Activated CD4-positive, alpha-beta T cell treated with anti-CD3 and anti-CD28 coated beads, Interleukin-2, amount 10 ng/mL, durations not matched to agents 7 days and 5 days (primary cell): Measurements from ENCODE around the gene GJB2. TPM values are rescaled to one million over a fixed set of nuclear protein-coding genes. Genes with fewer than 3 reads are reported as not detected.

Experiments used
- CTCF ChIA-PET: fragments of 350-600 bp; sonication (Branson Sonifier 250); formaldehyde crosslinking; loops from one replicate; lab custom pipeline; 2021; ENCODE audit warnings: antibody characterized with exemption; lab: Charles Lee
- POLR2A ChIA-PET: fragments of 350-600 bp; sonication (Branson Sonifier 250); formaldehyde crosslinking; loops from one replicate; lab custom pipeline; 2021; ENCODE audit warnings: antibody characterized with exemption; lab: Charles Lee
- DNase-seq: peaks from one replicate; pipeline ENCODE4 v3.0.0-alpha.2; 2020
- H3K27ac Mint-ChIP-seq: one replicate; pipeline ENCODE4 v1.8.0; 2021; ENCODE audit warnings: mild to moderate bottlenecking, moderate library complexity, mixed read lengths
- H3K27me3 Mint-ChIP-seq: one replicate; pipeline ENCODE4 v1.8.0; 2021; ENCODE audit warnings: mixed read lengths
- H3K36me3 Mint-ChIP-seq: one replicate; pipeline ENCODE4 v1.8.0; 2021; ENCODE audit warnings: low read depth, mixed read lengths
- H3K4me1 Mint-ChIP-seq: one replicate; pipeline ENCODE4 v1.8.0; 2021; ENCODE audit warnings: mixed read lengths
- H3K4me3 Mint-ChIP-seq: one replicate; pipeline ENCODE4 v1.8.0; 2021; ENCODE audit warnings: mild to moderate bottlenecking, moderate library complexity, mixed read lengths
- H3K9me3 Mint-ChIP-seq: one replicate; pipeline ENCODE4 v1.8.0; 2021; ENCODE audit warnings: mixed read lengths
- total RNA-seq, 2 experiments: library from RNA; stranded (reverse); gene quantifications; one replicate each; pipeline ENCODE4 v1.2.3, GENCODE V29; 2021

Gene GJB2
- total RNA-seq, 2 experiments from 2014 or later = 5.4 to 5.6 TPM

- no peak overlapping the region for H3K27ac Mint-ChIP-seq
- no peak overlapping the region for H3K4me3 Mint-ChIP-seq
These were observed 17.9 kb downstream of the GJB2 start for GRCh38 chr13:20174656-20175405.

GRCh38 chr13:20173116-20173746, 19.5 kb downstream of the GJB2 start:
- H3K4me3 Mint-ChIP-seq = no peak overlapping the region
- H3K9me3 Mint-ChIP-seq = no peaks in the 10 kb centered on the region
- H3K4me1 Mint-ChIP-seq = peaks cover 13% of the 10 kb centered on the region
- POLR2A ChIA-PET = interaction anchor here (0.6 kb wide), 1 partner anchor 21 kb away, joined by 3 read pairs; no protein-coding TSS in a partner anchor
- CTCF ChIA-PET = no interaction called here
- H3K27me3 Mint-ChIP-seq = peaks cover 59% of the 10 kb centered on the region
- H3K27ac Mint-ChIP-seq = no peak overlapping the region
- H3K36me3 Mint-ChIP-seq = no peaks in the 10 kb centered on the region
- DNase-seq = no peak

More at GRCh38 chr13:20174656-20175405, 17.9 kb downstream of the GJB2 start:
- peaks cover 71% of the 10 kb centered on the region for H3K27me3 Mint-ChIP-seq
- DNase-seq = peak; percentile 16
- ChIA-PET CTCF (interaction anchor here (0.5 to 0.7 kb wide), 3 partner anchors 22 to 460 kb away, joined by 3 read pairs; no protein-coding TSS in a partner anchor), POLR2A (no interaction called here)
- H3K4me1 Mint-ChIP-seq = peaks cover 6% of the 10 kb centered on the region
- H3K36me3 Mint-ChIP-seq = no peaks in the 10 kb centered on the region
- no peaks in the 10 kb centered on the region for H3K9me3 Mint-ChIP-seq

- CTCF ChIA-PET = interaction anchor here (1.1 kb wide), 1 partner anchor 10 kb away, joined by 3 read pairs; no protein-coding TSS in a partner anchor
- H3K36me3 Mint-ChIP-seq = no peaks in the 10 kb centered on the region
- no peak for DNase-seq
- peaks cover 13% of the 10 kb centered on the region for H3K4me1 Mint-ChIP-seq
- POLR2A ChIA-PET = no interaction called here
- H3K9me3 Mint-ChIP-seq = no peaks in the 10 kb centered on the region
- H3K27me3 Mint-ChIP-seq = peaks cover 56% of the 10 kb centered on the region
- H3K27ac Mint-ChIP-seq = no peak overlapping the region
- no peak overlapping the region for H3K4me3 Mint-ChIP-seq
These were observed 21.4 kb downstream of the GJB2 start for GRCh38 chr13:20171364-20171763.

- no peak overlapping the region for H3K27ac Mint-ChIP-seq
- peaks cover 54% of the 10 kb centered on the region for H3K27me3 Mint-ChIP-seq
- ChIA-PET CTCF (interaction anchor here (1.1 kb wide), 1 partner anchor 11 kb away, joined by 3 read pairs; no protein-coding TSS in a partner anchor), POLR2A (no interaction called here)
- no peak overlapping the region for H3K4me3 Mint-ChIP-seq
- H3K36me3 Mint-ChIP-seq = no peaks in the 10 kb centered on the region
- no peak for DNase-seq
- H3K9me3 Mint-ChIP-seq = no peaks in the 10 kb centered on the region
- H3K4me1 Mint-ChIP-seq = peaks cover 13% of the 10 kb centered on the region
These were observed 21.8 kb downstream of the GJB2 start for GRCh38 chr13:20170921-20171320.

DNA sequence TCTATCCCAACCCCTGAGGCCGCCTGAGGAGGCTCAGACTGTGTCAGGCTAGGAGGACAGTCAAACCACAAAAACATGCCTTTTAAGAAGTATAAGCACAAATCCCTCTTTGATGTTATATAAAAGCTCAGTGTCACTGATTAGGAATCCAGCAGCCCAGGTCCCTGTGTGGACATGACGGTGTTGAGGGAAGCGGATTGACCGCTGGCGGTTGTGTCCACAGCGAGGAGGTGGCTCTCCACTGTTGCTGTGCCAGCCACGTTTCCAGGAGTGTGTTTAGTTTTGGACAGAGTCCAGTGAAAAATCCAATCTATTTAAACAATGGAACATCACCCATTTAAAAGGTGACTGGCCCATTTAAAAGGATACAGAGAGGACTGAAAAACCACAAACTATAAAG, 24.3 kb downstream of the GJB2 start:
- H3K36me3 Mint-ChIP-seq = no peaks in the 10 kb centered on the region
- H3K27me3 Mint-ChIP-seq = peaks cover 41% of the 10 kb centered on the region
- DNase-seq = no peak
- ChIA-PET POLR2A (no interaction called here), CTCF (interaction anchor here (1.1 kb wide), 1 partner anchor 30 kb away, joined by 3 read pairs; no protein-coding TSS in a partner anchor)
- no peak overlapping the region for H3K27ac Mint-ChIP-seq
- H3K9me3 Mint-ChIP-seq = no peaks in the 10 kb centered on the region
- H3K4me1 Mint-ChIP-seq = peaks cover 9% of the 10 kb centered on the region
- H3K4me3 Mint-ChIP-seq = no peak overlapping the region

GRCh38 chr13:20165417-20166257, 27.1 kb downstream of the GJB2 start:
- Mint-ChIP-seq H3K27ac (no peak overlapping the region), H3K4me1 (peaks cover 21% of the 10 kb centered on the region), H3K9me3 (no peaks in the 10 kb centered on the region), H3K36me3 (no peaks in the 10 kb centered on the region), H3K4me3 (no peak overlapping the region), H3K27me3 (peaks cover 44% of the 10 kb centered on the region)
- POLR2A ChIA-PET = no interaction called here
- CTCF ChIA-PET = interaction anchor here (0.6 kb wide), 1 partner anchor 345 kb away, joined by 3 read pairs; no protein-coding TSS in a partner anchor
- no peak for DNase-seq

DNA sequence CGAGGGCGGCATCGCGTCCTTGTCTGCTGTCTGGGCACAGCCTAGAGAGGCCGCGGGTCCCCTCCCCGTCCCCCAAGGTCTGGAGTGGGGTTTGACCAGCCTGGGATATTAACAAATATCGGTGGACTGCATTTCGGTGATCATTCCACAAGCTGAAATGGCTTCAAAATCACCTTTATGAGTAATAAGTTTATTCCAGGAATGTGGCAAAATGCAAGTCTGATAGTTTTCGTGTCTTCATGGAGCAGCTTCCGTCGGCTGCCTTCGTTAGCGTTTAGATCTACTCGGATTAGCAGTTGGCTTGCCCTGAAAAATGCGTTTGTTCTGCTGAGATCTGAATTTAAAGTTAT, 30.8 kb downstream of the GJB2 start:
- no peak for DNase-seq
- Mint-ChIP-seq H3K36me3 (peaks cover 2% of the 10 kb centered on the region), H3K9me3 (no peaks in the 10 kb centered on the region), H3K27me3 (peaks cover 61% of the 10 kb centered on the region), H3K4me3 (peak overlapping the region; percentile 69), H3K4me1 (peaks cover 25% of the 10 kb centered on the region), H3K27ac (no peak overlapping the region)
- POLR2A ChIA-PET = no interaction called here
- CTCF ChIA-PET = interaction anchor here (0.7 kb wide), 1 partner anchor 34 kb away, joined by 3 read pairs; no protein-coding TSS in a partner anchor

DNA sequence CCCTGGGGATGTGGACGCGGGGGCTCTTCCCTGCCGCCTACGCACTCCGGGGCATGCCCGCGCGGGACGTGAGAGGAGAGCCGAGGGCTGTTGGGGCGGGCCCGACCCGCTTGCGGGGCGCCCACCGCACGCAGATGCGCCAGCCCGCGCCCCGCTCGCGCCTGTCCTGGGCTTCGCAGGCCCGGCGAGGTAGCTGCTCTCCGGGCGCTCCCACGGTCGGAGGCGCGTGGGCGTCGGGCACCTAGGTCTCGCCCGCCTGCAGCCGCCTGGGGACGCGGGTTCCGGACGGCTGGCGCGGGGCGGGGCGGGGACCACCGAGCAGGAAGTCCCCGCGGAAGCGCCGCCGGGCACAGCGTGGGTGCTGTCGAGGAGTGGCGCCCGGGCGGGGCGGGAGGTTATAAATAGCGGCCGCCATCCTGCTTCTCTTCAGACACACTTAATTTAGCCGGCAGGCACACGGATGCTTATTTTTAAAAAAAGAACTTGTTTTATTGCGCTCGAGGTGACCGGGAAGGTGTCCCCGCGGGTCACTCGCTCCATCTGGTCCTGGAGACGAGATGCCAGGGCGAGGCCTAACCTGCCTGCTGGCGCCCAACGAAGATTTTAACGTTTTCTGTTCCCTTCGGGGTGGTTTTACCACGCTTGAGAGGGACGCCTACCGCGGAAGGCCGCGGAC, 31.3 kb downstream of the GJB2 start:
- H3K27me3 Mint-ChIP-seq = peaks cover 59% of the 10 kb centered on the region
- peak; percentile 52 for DNase-seq
- H3K4me1 Mint-ChIP-seq = peaks cover 25% of the 10 kb centered on the region
- peaks cover 2% of the 10 kb centered on the region for H3K36me3 Mint-ChIP-seq
- POLR2A ChIA-PET = no interaction called here
- no peak overlapping the region for H3K27ac Mint-ChIP-seq
- H3K9me3 Mint-ChIP-seq = no peaks in the 10 kb centered on the region
- CTCF ChIA-PET = interaction anchor here (0.9 kb wide), 1 partner anchor 42 kb away, joined by 3 read pairs; no protein-coding TSS in a partner anchor
- peak overlapping the region; percentile 79 for H3K4me3 Mint-ChIP-seq

GRCh38 chr13:20160306-20161274, 32.1 kb downstream of the GJB2 start, which contains the start of gene GJA3:
Gene GJA3 (minus strand): TSS chr13:20161052. CDS start chr13:20143288, 17,764 bp downstream.
- peak; percentile 46 for DNase-seq
- Mint-ChIP-seq H3K4me1 (peaks cover 25% of the 10 kb centered on the region), H3K9me3 (no peaks in the 10 kb centered on the region), H3K36me3 (peaks cover 2% of the 10 kb centered on the region), H3K27ac (peak within 1 kb of the TSS; percentile 41), H3K4me3 (peak within 1 kb of the TSS; percentile 79), H3K27me3 (peaks cover 58% of the 10 kb centered on the region)
- ChIA-PET POLR2A (no interaction called here), CTCF (interaction anchor here (0.9 to 1.2 kb wide), 3 partner anchors 14 to 41 kb away, joined by 3 read pairs; no protein-coding TSS in a partner anchor)

DNA sequence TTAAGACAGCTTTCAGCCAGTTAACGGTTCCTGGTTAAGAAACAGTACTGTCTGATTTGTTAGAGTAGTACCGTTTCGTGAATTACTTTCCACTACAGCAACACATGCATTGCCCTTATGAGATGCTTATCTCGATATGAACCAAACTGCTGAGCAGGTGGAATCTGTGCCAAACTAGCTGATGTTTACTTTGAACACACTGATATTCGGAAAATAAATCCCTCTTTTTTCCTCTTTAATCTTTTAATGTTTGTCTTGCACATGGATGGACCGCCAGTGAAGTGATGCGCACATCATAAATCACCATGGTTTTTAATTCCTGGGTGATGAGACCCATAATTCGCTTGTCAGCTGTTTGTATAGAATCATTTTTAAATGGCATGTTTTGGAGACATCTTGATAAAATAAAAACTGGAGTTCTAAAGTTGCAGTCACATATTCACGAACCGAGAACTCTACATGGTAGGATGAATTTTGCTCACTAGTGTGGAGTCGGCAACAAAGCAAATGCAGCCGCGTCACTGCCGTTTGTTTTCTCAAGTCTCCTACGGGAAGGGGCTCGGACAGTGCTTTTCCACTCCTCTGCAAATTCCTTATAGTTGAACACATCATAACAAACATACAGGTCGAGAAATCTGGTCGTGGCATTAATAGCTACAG, 33.0 kb downstream of the GJB2 start:
- no peaks in the 10 kb centered on the region for H3K9me3 Mint-ChIP-seq
- H3K27me3 Mint-ChIP-seq = peaks cover 57% of the 10 kb centered on the region
- no peak overlapping the region for H3K27ac Mint-ChIP-seq
- no peak for DNase-seq
- H3K36me3 Mint-ChIP-seq = peaks cover 2% of the 10 kb centered on the region
- peaks cover 25% of the 10 kb centered on the region for H3K4me1 Mint-ChIP-seq
- ChIA-PET POLR2A (no interaction called here), CTCF (interaction anchor here (1.0 to 1.2 kb wide), 3 partner anchors 13 to 87 kb away, joined by 3 read pairs; no protein-coding TSS in a partner anchor)
- H3K4me3 Mint-ChIP-seq = peak overlapping the region; percentile 79
